ENCODE results near the gene COPA.

DNA sequence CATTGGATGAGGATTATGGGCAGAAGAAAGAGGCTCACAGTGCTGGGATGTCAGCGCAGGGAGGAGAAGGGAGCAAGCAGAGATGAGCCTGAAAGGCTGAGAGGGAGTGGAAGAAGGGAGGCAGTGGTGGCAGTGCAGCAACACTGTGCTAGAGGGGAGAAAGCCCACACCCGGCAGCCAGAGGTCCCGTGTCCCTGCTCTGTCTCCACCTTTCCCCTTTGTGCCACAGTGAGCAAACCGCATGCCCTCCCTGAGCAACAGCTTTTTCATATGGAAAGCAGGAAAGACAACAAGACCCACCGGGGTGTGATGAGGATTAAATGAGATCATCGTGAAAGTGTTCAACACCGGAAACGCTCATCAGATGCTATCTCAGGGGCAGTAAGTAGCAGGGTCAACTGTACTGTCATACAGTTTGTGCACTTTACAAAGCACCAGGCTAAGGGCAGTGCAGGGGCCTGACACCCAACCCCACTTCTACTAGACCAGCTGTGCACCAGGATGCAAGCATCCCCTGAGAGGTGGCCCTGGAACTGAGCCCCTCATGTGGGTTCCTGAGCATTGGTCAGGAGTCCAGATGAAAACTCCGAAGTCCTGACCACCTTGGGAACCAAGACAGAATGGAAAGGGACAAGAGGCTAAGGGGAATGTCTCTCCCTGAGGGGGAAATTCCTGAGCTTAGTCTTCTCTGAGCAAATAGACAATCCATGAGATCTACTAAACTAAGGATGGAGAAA is 32.9 kb upstream of the COPA start:
- TF ChIP-seq GATA2 (IDR thresholded peaks at IDR 0.05; ENCODE audit: low read depth, low read length) = no peak; the same call in 1 of the 2 replicates
- no peak for TF ChIP-seq GATA3 (IDR thresholded peaks at IDR 0.05; ENCODE audit: low read depth, low read length)

Data from SH-SY5Y (cell line).